Right atrium auricular region (tissue), 2 donors: ENCODE results near the gene ACSL5. TPM values are rescaled to one million over a fixed set of nuclear protein-coding genes. Genes with fewer than 3 reads are reported as not detected.
A peak's percentile ranks its signal among the peaks of the same experiment; 100 is the strongest.

Source experiments
- DNase-seq: peaks from one replicate; pipeline ENCODE4 v3.0.0-alpha.2; 2019; ENCODE audit warnings: low spot score
- H3K27ac ChIP-seq, 2 donors: fragments of 200-600 bp; sonication (generic); 1 replicate in 1 of 2; 2 replicates in 1 of 2; pipeline ENCODE4 v1.5.1; 2016 to 2019
- H3K27me3 ChIP-seq, 2 donors: fragments of 200-600 bp; sonication (generic); one replicate each; pipeline versions ENCODE4 v1.5.1 to v1.6.0; 2017 to 2019
- H3K36me3 ChIP-seq: fragments of 200-600 bp; sonication (generic); one replicate; pipeline ENCODE4 v1.5.1; 2016
- H3K4me1 ChIP-seq, 2 donors: fragments of 200-600 bp; sonication (generic); one replicate each; pipeline versions ENCODE4 v1.5.1 to v1.6.0; 2017 to 2019
- H3K4me3 ChIP-seq, 2 donors: fragments of 200-600 bp; sonication (generic); 1 replicate in 1 of 2; 2 replicates in 1 of 2; pipeline ENCODE4 v1.5.1; 2017 to 2019; ENCODE audit warnings: mild to moderate bottlenecking in 1 of 2, moderate library complexity in 1 of 2
- H3K9me3 ChIP-seq, 2 donors: fragments of 200-600 bp; sonication (generic); one replicate each; pipeline ENCODE4 v1.5.1; 2019
- total RNA-seq, 2 donors: library from RNA; depleted of rRNA; stranded (reverse); fragments of >200 nt; gene quantifications; one replicate each; pipeline ENCODE4 v1.1.0, GENCODE V29; 2016
- TF ChIP-seq, protein P1 (sequence below), 2 donors: fragments of 200-600 bp; sonication (generic); IDR thresholded peaks; one replicate each; pipeline ENCODE4 v1.5.1; 2019; ENCODE audit warnings: antibody characterized with exemption in 2 of 2

Gene ACSL5
- total RNA-seq, 2 donors from 2014 or later = 9.2 to 12.0 TPM

DNA sequence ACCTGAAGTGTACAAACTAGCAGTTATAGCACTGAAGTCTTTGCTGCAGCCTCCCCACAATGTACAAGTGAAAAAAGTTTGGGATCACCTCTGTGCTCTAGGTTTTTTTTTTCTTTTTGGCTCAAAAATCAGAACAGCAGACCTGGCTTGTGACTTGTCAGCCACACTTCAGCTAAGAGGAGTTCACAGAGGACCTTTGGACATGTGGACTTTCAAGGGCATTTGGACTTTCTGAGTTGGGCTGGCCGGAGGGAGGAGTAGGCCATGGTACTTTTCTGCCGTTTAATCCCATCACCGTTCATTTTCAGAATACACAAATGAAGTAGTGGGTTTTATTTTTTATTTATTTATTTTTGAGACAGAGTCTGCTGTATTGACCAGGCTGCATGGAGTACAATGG lies 21.9 kb upstream of the ACSL5 start:
- Histone ChIP-seq H3K27ac (peak overlapping the region in 1 of 2 donors; percentile 68), H3K4me1 (peaks cover 0 to 3% of the 10 kb centered on the region in 2 donors), H3K9me3 (no peaks in the 10 kb centered on the region), H3K36me3 (no peaks in the 10 kb centered on the region), H3K4me3 (no peak overlapping the region), H3K27me3 (no peaks in the 10 kb centered on the region)
- no peak for DNase-seq
- TF ChIP-seq, protein P1, sequence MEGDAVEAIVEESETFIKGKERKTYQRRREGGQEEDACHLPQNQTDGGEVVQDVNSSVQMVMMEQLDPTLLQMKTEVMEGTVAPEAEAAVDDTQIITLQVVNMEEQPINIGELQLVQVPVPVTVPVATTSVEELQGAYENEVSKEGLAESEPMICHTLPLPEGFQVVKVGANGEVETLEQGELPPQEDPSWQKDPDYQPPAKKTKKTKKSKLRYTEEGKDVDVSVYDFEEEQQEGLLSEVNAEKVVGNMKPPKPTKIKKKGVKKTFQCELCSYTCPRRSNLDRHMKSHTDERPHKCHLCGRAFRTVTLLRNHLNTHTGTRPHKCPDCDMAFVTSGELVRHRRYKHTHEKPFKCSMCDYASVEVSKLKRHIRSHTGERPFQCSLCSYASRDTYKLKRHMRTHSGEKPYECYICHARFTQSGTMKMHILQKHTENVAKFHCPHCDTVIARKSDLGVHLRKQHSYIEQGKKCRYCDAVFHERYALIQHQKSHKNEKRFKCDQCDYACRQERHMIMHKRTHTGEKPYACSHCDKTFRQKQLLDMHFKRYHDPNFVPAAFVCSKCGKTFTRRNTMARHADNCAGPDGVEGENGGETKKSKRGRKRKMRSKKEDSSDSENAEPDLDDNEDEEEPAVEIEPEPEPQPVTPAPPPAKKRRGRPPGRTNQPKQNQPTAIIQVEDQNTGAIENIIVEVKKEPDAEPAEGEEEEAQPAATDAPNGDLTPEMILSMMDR (IDR thresholded peaks at IDR 0.05) = no peak

DNA sequence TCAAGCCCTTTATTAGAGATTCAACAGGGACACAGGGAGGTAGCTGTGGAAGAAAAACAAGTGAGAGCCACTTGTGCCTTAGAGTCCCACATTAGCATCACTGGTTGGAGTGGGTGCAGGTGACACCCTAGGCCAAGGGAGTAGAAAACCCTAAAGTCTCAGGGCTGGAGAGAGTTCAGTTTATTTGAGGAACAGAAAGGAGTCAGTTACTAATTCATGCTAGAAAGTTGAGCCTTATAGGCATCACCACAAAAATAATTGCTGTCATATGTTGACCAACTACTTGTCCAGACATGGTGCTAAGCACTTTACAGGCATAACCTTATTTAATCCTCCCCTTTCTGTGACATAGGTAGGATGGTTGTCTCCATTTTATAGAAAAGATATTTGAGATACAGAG lies 20.9 kb upstream of the ACSL5 start:
- Histone ChIP-seq H3K27me3 (no peaks in the 10 kb centered on the region), H3K36me3 (no peaks in the 10 kb centered on the region), H3K27ac (no peak overlapping the region), H3K4me1 (peaks cover 0 to 3% of the 10 kb centered on the region in 2 donors), H3K4me3 (no peak overlapping the region), H3K9me3 (no peaks in the 10 kb centered on the region)
- TF ChIP-seq, protein P1 (IDR thresholded peaks at IDR 0.05) = no peak
- DNase-seq = no peak

DNA sequence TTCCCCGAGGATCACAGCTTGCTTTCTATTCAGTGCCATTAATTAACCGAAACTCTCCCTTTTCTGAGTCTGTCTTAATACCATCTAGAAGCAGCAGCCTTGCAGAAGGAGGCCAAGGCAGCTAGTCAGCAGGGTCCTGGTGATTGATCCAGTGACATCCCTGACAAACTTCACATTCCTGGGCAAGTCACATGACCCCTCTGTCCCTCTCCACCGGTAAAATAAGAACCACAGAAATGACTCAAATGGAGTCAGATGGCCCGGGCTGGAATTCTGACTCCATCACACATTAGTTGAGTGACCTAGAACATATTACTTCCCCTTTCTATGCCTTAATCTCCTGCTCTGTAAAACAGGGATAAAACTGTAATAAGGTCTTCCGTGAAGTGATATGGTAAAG lies 17.2 kb upstream of the ACSL5 start:
- Histone ChIP-seq H3K9me3 (no peaks in the 10 kb centered on the region), H3K27me3 (no peaks in the 10 kb centered on the region), H3K27ac (peak overlapping the region in 1 of 2 donors; percentile 72), H3K4me3 (no peak overlapping the region), H3K36me3 (no peaks in the 10 kb centered on the region), H3K4me1 (peaks cover 0 to 23% of the 10 kb centered on the region in 2 donors)
- TF ChIP-seq, protein P1 (IDR thresholded peaks at IDR 0.05) = no peak
- DNase-seq = peak; percentile 32

DNA sequence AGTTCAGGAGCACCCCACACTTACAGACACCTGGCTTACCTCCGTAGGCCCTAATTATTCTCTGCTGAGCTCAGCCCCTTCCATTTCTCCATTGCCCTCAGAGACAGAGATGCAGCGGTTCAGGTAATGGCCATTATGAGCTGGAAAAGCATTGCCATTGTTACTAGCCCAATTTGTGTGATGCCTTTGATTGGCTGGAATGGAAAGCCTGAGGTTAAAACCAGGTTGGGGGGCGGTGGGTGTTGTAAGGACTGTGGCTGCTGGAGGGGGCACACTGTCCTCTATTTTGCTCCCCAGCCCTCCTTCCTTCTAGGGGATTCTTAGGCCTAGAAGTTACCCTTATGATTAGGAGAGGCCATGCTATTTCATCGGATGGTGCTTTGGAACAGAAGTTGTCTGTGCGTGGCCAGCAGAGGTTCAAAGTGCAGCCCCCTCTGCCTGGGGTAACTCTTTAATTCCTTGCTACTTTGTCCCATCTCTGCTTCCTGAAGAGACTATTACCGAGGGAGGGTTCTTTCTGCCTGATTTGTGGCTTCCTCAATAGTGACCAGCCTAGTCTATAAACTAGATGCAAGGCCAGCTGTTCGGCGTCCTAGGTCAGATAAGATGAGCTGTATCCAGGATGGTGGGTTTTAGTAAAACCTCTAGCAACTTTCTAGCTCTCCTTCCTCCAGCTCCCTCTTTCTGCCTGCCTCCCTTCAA lies 14.2 kb upstream of the ACSL5 start:
- Histone ChIP-seq H3K27me3 (no peaks in the 10 kb centered on the region), H3K9me3 (no peaks in the 10 kb centered on the region), H3K36me3 (no peaks in the 10 kb centered on the region), H3K27ac (peak overlapping the region; percentile 73 to 90), H3K4me1 (peaks cover 0 to 44% of the 10 kb centered on the region in 2 donors), H3K4me3 (no peak overlapping the region)
- TF ChIP-seq, protein P1 (IDR thresholded peaks at IDR 0.05) = no peak
- DNase-seq = peak; percentile 52

DNA sequence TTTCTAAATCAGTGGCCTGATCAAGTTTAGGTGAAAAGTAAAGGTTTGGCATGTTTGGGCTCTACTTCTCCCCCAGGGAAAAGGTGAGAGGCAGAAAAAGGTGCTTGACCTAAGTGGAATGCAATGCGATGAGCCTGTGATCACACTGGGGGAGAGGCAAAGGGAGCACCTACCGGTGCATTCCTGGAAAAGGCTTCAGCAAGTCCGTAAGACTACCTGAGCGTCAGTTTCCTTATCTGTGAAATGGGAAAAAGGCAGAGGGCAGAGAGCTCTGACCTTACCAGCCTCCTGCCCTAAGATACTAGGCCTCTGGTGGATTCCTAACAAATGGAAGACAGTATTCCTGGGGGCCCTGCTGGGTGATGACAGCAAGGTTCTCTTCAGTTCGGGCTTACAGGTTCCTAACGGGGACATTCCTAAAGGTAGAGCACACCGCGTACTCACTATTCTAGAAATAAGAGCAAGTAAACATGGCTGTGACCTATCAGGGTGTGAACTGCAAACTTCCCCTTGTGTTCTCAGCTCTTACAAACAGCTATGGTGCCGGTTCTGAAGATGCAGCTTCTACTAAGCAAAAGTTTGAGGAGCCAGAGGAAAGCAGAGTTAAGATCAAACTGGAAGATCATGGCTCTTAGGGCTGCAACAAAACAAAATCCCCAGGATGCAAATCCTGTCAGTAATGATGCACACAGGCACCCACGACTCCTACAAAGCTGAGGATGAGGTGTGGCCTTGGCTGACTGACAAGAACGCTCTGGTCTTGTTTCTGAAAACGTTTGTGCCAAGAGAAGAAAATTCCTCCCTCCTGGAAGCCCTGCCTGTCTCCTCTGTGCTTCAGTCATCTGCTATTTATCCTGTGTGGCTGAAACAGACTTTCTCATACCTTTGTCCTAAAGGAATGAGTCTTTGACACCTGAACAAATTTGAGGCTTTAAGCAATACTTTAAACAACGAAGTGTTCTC lies 13.3 kb upstream of the ACSL5 start:
- Histone ChIP-seq H3K36me3 (no peaks in the 10 kb centered on the region), H3K9me3 (no peaks in the 10 kb centered on the region), H3K27me3 (no peaks in the 10 kb centered on the region), H3K4me1 (peaks cover 0 to 48% of the 10 kb centered on the region in 2 donors), H3K4me3 (no peak overlapping the region), H3K27ac (peak overlapping the region; percentile 73 to 90)
- DNase-seq = peak; percentile 83
- TF ChIP-seq, protein P1 (IDR thresholded peaks at IDR 0.05) = no peak
